Measurements from ENCODE around the gene ST8SIA6. TPM values are rescaled to one million over a fixed set of nuclear protein-coding genes. Genes with fewer than 3 reads are reported as not detected.
"Not testable (repeated sequence)": the region's sequence is repeated elsewhere in the genome, so short reads cannot be mapped to it uniquely, and the experiment has no call there.

The ST8SIA6 gene
- total RNA-seq, 1 experiment from 2014 or later: not detected

DNA sequence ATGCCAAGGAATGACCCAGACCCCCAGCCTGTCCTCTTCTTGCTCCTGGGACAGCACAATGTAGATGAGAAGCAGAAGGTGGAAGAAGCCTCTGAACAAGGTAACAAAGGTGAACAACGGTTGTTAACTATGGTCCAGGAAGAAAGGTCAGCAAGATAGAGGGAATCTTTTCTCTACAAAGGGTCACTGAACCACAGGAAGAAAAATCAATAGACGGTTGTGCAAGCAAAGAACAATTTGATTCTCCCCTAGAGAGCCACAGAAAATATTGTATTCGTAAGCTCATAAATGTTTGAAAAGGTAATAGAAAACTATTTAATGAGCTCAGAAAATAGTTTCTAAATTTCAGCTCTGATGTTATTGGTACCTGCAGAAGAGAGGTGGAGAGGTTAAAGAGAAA is 111.3 kb downstream of the ST8SIA6 start:
- DNase-seq (ENCODE audit: low read depth): no peak

DNA sequence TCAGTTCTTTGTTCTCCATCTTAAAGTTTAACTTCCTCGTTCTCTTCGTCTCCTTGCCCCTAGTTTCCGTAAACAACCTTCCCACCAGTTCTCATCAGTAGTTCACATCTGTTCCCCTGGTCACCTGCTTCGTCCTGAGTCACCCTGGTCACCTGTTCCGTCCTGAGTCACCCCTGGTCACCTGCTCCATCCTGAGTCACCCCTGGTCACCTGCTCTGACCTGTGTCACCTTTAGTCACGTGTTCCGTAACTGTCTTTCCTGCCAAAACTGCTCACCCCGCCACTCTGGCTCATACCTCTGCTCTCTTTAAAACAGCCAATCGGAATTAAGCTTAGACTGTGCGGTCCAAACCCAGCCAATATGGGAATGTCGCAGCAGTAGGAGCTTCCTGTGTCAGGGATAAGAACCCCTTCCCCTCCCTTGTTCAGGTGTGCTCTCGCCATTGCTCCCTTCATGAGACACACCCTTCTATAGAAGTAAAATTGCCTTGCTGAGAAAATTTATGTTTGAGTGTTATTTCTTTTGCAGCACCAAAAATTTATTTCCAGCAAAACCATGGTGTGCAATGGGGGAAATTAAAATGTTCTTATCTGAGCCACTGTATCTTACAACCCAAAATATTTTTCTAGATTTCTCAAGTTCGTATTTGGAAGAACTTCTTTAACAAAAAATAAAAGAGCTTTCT is 114.1 kb downstream of the ST8SIA6 start:
- no peak for DNase-seq (ENCODE audit: low read depth)

DNA sequence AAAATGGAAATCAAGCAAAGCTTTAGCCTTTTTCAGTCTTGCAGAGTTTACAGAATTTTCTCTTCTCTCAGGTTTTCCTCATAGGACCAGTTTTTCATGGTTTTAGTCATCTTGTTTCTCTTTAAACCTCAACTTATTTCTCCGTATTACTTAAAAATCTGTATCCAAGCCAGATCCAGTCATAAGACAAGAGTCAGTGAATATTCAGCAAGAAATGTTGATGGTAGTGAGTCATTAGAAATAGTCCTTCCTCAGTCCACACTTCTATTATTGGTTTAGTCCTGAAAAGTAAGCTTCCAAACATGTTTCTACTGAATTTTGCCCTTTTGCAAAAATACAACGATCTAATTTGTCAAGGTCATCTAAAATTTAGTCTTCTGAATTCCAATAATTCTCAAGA is 119.3 kb downstream of the ST8SIA6 start:
- peak; percentile 62 for DNase-seq (ENCODE audit: low read depth)

DNA sequence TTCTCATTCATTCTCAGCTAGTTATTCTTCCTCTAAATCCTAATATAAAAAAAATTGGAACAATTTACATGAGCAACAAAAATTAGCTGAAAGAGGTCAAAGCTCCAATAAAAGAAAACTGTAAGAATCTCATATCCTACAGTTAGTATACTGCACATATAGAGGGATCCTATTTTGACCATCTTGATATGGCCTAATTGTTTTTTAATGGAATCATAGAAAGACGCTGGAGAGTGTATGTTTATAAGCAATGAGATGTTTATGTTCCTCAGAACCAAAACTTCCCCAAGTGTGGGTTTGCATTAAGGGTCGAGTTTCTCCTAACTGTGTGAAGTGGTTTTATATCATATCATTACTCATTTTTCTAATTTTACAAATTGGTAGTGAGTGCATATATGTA is 123.9 kb downstream of the ST8SIA6 start:
- DNase-seq (ENCODE audit: low read depth): no peak

DNA sequence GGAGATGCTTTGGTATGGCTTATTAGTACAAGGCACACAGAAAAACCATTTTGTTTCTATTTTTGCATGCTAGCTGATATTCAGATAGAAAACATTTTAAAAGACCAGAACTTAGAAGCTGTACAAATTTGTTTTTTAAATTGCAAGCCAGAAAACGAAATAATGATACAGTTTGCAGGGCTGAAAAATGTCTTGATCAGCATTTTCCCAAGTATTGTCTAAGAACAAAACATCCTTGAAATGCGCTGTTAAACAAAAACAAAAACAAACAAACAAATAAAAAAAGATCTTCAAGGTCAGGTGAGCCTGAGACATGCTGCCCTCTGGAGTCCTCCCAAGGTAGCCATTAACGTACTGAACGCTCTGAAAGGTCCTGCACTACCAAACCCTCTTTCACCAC is 128.0 kb downstream of the ST8SIA6 start:
- DNase-seq (ENCODE audit: low read depth): no peak

DNA sequence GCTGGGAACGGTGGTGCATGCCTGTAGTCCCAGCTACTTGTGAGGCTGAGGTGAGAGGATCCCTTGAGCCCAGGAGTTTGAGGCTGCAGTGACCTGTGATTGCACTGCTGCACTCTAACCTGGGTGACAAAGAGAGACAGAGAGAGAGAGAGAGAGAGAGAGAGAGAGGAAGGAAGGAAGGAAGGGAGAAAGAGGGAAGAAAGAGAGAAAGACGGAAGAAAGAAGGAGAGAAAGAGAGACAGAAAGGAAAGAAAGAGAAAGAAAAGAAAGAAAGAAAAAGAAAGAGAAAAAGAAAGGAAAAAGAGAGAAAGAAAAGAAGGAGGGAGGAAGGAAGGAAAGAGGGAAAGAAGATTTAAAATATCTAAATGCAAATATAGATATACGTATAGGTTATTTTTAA is 132.4 kb downstream of the ST8SIA6 start:
- DNase-seq (ENCODE audit: low read depth): not testable (repeated sequence)

DNA sequence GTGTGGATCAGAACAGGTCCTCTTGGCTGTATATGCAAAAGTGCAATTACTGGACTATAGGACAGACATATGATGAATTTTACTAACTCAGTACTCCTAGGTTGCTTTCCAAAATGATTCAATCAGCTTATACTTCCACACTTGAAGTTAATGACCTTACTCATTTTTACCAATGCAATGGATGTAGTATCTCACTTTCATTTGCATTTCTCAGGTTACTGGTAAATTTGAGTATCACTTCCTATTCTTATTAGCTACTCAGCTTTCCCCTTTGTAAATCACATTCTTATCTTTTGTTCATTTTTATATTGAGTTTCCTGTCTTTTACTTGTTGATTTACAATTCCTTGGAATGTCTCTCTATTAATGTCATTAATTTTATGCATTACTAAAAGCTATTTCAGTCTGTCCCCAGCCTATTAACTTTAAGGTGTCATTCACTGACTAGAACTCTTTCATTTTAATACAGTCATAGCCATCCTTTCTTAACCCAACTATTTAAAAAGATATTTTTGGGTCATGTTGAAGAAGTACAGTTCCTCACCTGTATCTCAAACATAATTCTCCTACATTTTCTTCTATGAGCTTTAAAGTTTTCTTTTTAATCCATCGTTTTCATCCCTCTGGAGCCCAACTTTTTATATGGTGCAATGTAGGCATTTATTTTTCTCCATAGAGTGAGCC is 137.8 kb downstream of the ST8SIA6 start:
- DNase-seq (ENCODE audit: low read depth): no peak

DNA sequence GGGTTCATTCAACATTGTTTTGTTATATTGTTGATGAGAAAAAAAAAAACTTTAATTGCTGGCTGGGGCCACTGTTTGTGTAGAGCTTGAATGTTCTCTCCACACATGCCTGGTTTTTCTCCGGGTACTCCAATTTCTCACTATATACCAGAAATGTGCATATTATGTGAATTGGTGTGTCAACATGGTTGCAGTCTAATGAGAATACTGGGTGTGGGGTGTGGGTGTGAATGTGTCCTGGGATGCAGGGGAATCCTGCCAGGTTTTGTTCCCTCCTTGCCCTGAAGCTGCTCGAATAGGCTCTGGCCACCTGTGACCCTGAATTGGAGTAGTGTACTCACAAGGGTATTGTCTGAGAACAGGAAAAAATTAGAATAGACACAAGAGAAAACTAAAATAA is 145.0 kb downstream of the ST8SIA6 start:
- DNase-seq (ENCODE audit: low read depth): no peak

DNA sequence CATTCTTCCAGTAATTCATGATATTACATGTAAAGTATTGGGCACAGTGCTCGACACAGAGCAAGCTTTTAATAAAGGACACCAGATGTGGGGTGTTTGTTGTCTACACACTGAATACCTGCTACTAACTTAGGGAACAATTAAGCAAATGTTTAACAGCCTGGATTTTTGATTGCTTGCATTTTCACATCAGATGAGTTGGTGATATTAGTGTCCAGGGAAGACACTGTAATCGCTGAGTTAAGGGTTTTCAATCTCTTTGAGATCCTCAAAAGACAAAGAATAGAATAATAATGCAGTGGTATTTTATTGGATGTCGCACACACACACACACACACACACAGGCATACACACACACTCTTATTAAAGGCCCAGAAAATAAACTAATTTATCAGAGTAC is 147.3 kb downstream of the ST8SIA6 start:
- no peak for DNase-seq (ENCODE audit: low read depth)

DNA sequence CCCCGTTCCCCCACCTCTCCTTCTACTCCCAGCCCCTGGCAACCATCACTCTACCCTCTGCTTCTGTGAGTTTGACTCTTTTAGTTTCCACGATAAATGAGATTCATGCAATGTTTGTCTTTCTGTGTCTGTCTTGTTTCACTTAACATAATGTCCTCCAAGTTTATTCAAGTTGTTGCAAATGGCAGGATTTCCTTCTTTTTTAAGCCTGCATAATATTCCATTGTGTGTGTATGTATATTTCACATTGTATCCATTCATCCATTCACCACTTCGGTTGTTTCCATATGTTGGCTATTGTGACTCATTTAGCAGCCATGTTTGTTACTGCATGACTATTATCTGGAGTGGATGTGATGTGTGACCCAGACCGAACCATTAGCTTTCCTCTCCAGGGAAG is 162.0 kb downstream of the ST8SIA6 start:
- no peak for DNase-seq (ENCODE audit: low read depth)

DNA sequence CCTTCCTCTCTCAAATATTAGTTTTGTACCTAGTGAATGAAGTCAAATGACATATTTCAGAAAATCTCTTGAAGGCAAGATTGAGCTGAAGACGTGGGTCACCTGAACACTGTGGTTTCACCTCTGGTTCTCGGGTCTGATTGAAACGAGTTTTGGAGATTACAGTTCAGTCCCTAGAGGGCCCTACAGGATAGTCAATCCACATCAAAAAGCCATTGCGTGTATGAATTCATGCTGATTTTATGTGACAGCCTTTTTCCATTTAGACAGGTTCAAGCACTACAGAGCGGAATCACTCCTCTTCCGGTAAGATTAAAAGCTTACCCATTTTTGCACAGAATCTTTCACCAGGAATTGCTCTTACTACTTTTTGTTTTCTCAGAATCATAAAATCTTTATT is 164.2 kb downstream of the ST8SIA6 start:
- DNase-seq (ENCODE audit: low read depth): peak; percentile 20

DNA sequence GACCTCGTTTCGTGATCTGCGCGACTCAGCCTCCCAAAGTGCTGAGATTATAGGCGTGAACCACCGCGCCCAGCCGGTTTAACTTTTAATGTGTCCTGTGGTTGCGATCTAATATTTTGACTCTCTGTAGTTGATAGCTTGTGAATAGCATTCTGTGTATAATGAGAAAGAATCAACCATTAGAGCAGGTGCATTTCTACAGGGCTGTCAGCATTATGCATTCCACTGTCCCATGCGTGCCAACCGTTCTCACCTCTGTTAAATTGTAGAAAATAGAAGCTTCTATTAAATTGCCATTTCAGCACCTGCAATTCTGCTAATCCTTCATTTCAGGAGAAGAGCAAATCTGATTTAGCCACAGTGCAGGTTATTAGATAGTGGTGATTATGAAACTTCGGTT is 164.6 kb downstream of the ST8SIA6 start:
- DNase-seq (ENCODE audit: low read depth): no peak

DNA sequence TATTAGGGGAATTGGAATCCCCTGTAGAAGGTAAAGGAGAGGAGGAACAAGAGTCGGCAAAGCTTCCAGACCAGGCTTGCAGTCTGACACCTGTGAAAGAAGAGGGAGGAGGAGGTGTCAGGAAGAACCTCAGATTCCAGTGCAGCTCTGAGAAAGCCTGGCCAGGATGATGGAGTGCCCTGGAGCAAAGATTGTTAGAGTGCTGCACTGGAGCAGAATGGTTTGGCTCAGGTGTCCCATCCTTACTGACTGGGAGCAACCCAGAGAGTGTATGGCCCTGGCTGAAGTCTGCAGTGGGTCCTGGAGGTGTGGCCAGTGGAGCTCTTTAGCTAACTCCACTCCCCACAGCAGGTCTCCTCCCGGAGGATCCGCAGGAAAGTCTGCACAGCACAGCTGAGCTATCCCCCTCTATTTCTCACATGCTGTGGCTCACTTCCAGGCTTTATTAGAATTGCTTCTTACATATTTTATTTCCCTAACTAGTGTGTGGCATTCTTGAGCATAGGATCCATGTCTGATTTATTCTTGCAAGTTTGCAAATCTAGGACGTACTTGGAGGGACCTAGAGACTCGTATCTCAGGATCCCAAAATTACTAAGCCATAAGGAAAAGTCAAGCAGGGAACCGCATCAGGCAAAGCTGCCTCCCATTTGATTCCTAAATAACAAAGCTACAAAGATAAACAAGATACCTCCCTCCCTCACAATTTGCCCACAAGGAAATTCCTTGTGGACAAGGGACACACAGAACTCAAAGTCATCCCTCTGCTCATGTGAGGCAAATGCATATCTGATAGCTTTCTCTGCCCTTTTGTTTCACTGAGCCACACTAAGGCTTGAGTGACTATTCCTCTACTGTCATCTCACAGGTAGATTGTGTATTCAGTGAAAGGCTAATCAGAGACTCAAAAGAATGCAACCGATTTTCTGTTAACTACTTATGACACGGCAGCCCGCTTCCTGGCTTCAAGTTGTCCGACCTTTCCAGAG is 167.5 kb downstream of the ST8SIA6 start:
- no peak for DNase-seq (ENCODE audit: low read depth)

DNA sequence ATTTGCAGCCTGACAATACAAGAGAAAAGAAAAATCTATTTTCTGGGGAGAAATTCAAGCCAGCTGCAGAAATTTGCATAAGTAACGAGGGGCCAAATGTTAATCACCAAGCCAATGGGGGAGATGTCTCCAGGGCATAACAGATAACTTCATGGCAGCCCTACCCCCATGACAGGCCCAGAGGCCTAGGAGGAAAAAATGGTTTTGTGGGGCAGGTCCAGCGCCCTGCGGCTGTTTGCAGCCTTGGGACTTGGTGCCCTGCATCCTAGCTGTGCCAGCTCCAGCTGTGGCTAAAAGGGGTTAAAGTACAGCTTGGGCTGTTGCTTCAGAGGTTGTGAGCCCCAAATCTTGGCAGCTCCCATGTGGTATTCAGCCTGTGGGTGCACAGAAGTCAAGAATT is 172.1 kb downstream of the ST8SIA6 start:
- DNase-seq (ENCODE audit: low read depth): no peak

DNA sequence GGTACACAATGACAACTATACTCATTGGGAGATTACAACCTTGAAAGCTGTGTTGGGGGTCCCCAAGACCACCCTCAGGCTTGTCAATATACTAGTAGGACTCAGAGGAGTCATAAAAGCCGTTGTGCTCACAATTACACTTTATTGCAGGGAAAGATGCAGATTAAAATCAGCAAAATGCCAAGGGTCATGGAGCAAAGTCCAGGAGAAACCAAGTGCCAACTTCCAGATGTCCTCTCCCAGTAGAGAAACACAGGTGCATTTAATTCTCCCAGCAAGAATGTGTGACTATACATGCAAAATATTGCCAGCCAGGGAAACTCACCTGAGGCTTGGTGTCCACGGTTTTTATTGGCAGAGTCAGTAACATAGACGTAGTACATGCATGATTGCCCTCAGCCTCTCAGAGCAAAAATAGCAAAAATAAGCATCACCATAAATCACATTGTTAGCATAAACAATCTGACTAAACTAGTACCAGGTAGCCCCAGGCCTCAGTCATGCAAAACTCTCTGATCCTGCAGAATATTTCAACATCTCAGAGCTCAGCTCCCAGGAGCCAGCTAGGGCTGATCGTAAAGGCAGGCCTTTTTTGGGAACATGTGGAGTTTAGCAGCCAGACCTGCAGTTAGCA is 175.7 kb downstream of the ST8SIA6 start:
- DNase-seq (ENCODE audit: low read depth): no peak

DNA sequence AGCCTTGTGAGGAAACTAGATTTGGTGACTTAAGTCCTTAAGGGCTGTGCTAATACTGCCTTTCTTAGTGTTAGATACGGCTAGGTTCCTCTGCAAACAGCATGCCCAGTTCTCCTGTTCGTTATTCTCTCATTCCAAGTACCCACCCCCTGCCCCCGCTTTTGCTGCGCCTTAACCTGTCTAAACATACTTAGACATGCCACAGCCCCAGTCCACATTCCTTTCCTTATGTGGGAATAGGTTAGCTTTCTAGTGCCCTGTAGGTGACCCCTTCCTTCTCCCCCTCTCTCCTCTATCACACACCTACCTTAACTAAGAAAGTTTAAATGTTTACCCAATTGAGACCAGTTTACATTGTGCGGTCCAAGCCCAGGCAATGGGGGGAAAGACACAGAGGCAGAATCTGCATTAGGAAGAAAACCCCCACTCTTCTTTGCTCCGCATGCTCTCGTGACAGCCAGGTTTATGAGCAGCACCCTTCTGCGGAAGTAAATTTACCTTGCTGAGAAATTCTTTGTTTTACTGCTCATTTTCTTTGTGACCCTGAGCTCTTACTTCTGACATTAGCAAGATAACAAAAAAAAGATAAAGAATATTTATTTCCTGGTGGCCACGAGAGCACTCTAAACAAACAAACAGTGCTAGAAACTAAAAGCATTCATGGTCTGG is 177.5 kb downstream of the ST8SIA6 start:
- no peak for DNase-seq (ENCODE audit: low read depth)

DNA sequence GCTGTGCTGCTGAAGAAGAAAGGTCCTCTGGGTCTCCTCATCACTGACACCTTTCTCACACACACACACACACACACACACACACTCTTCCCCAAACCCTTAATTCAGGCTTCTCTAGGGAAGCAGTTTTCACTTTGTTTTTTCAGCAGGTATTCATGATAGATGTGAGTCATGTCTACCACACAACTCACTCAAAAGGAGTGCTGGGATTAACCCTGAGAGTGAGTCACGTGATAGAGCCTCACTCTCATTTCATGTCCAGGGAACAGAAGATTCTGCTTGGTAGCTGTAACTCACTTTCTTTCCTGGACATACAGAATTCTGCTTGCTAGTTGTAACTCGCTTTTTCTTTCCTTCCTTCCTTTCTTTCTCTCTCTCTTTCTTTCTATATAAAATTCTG is 181.0 kb downstream of the ST8SIA6 start:
- DNase-seq (ENCODE audit: low read depth): peak; percentile 61

DNA sequence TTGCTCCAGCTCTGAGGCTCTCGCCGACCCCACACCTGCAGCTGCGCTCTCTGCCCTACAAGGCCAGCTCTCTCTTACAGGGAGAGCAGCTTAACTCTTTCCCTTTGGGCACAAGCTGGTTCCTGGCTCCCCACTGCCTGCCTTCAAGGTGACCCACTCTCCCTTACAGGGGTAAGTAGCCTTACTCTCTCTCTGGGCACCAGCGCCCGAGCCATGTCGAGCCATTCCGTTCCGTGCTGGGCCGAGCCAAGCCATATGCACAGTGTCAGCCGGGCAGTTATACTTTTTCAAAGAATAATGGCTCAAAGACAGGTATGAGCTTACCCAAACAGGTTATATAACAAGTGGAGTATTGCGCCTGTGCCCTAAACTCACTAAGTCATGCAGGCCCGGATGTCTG is 181.7 kb downstream of the ST8SIA6 start:
- DNase-seq (ENCODE audit: low read depth): no peak

Data from RPMI7951 (cell line).